C1 segment of cervical spinal cord (tissue), 14 donors: ENCODE measurements around the gene OSTN.

Experiments
- DNase-seq, 14 donors: peaks; one replicate each; lab custom pipeline; 2025; lab: John Stamatoyannopoulos, UW

Gene OSTN

GRCh38 chr3:191234216-191234615 lies 35.2 kb downstream of the OSTN start:
- DNase-seq: no peak

- no peak for DNase-seq
These were observed 36.6 kb downstream of the OSTN start for GRCh38 chr3:191235331-191236314.

- no peak for DNase-seq
These were observed 37.6 kb downstream of the OSTN start for GRCh38 chr3:191236646-191237045.

GRCh38 chr3:191237047-191237882 lies 38.2 kb downstream of the OSTN start:
- DNase-seq: no peak

GRCh38 chr3:191238321-191238817 lies 39.3 kb downstream of the OSTN start:
- DNase-seq: no peak

- DNase-seq: no peak
These were observed 40.5 kb downstream of the OSTN start for GRCh38 chr3:191239407-191240031.

- DNase-seq: peak in 1 of 14 donors; percentile 14
These were observed 41.4 kb downstream of the OSTN start for GRCh38 chr3:191240486-191240885.

GRCh38 chr3:191244242-191244867 lies 45.3 kb downstream of the OSTN start:
- no peak for DNase-seq

- DNase-seq: peak in 2 of 14 donors; percentile 3 to 17
These were observed 47.0 kb downstream of the OSTN start for GRCh38 chr3:191246034-191246433.

GRCh38 chr3:191246630-191247029 lies 47.6 kb downstream of the OSTN start:
- DNase-seq: no peak

- no peak for DNase-seq
These were observed 54.2 kb downstream of the OSTN start for GRCh38 chr3:191253089-191253799.

GRCh38 chr3:191254098-191254873 lies 55.2 kb downstream of the OSTN start:
- DNase-seq: no peak

GRCh38 chr3:191255156-191255555 lies 56.1 kb downstream of the OSTN start:
- DNase-seq: no peak

GRCh38 chr3:191256405-191256804 lies 57.4 kb downstream of the OSTN start:
- no peak for DNase-seq

GRCh38 chr3:191257286-191257685 lies 58.2 kb downstream of the OSTN start:
- DNase-seq: no peak

- DNase-seq: no peak
These were observed 60.4 kb downstream of the OSTN start for GRCh38 chr3:191259486-191259885.

- no peak for DNase-seq
These were observed 61.6 kb downstream of the OSTN start for GRCh38 chr3:191260431-191261303.

GRCh38 chr3:191261304-191261638 lies 62.2 kb downstream of the OSTN start:
- no peak for DNase-seq

- DNase-seq: no peak
These were observed 63.6 kb downstream of the OSTN start for GRCh38 chr3:191262650-191263049.
